ENCODE data around the gene THADA. TPM values are rescaled to one million over a fixed set of nuclear protein-coding genes. Genes with fewer than 3 reads are reported as not detected.

The THADA gene
- total RNA-seq, 1 donor from 2014 or later = 41.2 TPM

- Histone ChIP-seq H3K9me3 (no peaks in the 10 kb centered on the region), H3K4me1 (peaks cover 43% of the 10 kb centered on the region), H3K36me3 (no peaks in the 10 kb centered on the region), H3K27ac (peak overlapping the region; percentile 76), H3K4me3 (no peak overlapping the region), H3K27me3 (ENCODE audit: low read depth) (no peaks in the 10 kb centered on the region)
- intact Hi-C loops (cut with DNase I) = no loop called here
- TF ChIP-seq, protein P1, sequence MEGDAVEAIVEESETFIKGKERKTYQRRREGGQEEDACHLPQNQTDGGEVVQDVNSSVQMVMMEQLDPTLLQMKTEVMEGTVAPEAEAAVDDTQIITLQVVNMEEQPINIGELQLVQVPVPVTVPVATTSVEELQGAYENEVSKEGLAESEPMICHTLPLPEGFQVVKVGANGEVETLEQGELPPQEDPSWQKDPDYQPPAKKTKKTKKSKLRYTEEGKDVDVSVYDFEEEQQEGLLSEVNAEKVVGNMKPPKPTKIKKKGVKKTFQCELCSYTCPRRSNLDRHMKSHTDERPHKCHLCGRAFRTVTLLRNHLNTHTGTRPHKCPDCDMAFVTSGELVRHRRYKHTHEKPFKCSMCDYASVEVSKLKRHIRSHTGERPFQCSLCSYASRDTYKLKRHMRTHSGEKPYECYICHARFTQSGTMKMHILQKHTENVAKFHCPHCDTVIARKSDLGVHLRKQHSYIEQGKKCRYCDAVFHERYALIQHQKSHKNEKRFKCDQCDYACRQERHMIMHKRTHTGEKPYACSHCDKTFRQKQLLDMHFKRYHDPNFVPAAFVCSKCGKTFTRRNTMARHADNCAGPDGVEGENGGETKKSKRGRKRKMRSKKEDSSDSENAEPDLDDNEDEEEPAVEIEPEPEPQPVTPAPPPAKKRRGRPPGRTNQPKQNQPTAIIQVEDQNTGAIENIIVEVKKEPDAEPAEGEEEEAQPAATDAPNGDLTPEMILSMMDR (IDR thresholded peaks at IDR 0.05) = no peak
- DNase-seq (no peak), ATAC-seq (peak in 1 of 2 donors; percentile 20)
These were observed 262.7 kb downstream of the THADA start for GRCh38 chr2:43333101-43333655.

DNA sequence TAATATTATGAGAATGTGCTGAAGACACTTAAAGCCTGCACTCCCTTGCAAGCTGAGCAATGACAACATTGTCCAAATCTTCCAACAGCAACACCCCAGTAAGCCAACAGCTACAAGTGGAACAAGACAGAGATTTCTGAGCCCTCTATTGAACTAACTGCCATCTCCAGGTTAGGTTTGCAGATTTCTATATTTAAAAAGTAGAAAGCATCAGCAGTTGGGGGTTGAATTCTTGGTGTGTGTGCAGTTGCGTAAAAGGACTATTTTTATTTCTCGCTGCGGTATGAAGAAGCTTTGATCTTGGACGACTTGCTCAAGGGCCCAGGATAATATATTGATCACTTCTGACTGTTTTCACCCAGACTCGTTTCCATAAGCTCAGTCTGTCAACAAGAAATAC lies 263.2 kb downstream of the THADA start:
- DNase-seq = no peak
- H3K36me3 ChIP-seq = no peaks in the 10 kb centered on the region
- intact Hi-C loops (cut with DNase I) = no loop called here

DNA sequence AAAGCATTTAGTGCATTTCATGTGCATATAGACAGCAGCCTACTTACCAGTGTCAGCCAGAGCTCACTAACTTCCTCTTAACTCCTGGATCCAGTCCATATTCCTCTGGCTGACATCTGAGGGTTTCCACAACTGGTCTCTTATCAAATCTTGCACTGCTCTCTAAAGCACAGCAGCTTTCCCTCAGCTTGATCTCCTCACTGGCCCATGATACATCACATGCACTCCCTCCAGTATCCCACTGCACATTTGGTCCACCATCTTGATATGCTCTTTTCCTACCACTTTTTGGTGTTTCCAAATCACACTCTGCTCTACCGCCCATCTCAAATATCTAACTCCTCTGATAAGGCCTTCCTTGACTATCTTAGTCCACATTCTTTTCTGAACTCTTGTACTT lies 264.4 kb downstream of the THADA start:
- H3K27me3 ChIP-seq (ENCODE audit: low read depth) = no peaks in the 10 kb centered on the region
- ATAC-seq (peak; percentile 54 to 57), DNase-seq (no peak)
- peak overlapping the region; percentile 39 for H3K27ac ChIP-seq
- TF ChIP-seq, protein P1 (IDR thresholded peaks at IDR 0.05) = no peak
- H3K36me3 ChIP-seq = no peaks in the 10 kb centered on the region
- H3K4me1 ChIP-seq = peaks cover 41% of the 10 kb centered on the region
- H3K9me3 ChIP-seq = no peaks in the 10 kb centered on the region
- no peak overlapping the region for H3K4me3 ChIP-seq
- intact Hi-C loops (cut with DNase I) = no loop called here

More for the DNA sequence above, 263.2 kb downstream of the THADA start:
- Histone ChIP-seq H3K4me1 (peaks cover 43% of the 10 kb centered on the region), H3K27ac (peak overlapping the region; percentile 76), H3K4me3 (no peak overlapping the region), H3K27me3 (ENCODE audit: low read depth) (no peaks in the 10 kb centered on the region), H3K9me3 (no peaks in the 10 kb centered on the region)
- ATAC-seq = no peak
- TF ChIP-seq, protein P1 (IDR thresholded peaks at IDR 0.05) = no peak

GRCh38 chr2:43329637-43330036 lies 266.2 kb downstream of the THADA start:
- no peaks in the 10 kb centered on the region for H3K9me3 ChIP-seq
- TF ChIP-seq, protein P1 (IDR thresholded peaks at IDR 0.05) = no peak
- H3K4me3 ChIP-seq = no peak overlapping the region
- no peak for DNase-seq
- ATAC-seq = no peak
- no peaks in the 10 kb centered on the region for H3K27me3 ChIP-seq (ENCODE audit: low read depth)
- H3K27ac ChIP-seq = no peak overlapping the region
- peaks cover 46% of the 10 kb centered on the region for H3K4me1 ChIP-seq
- intact Hi-C loops (cut with DNase I) = no loop called here
- H3K36me3 ChIP-seq = no peaks in the 10 kb centered on the region

GRCh38 chr2:43328832-43329231 lies 267.0 kb downstream of the THADA start:
- H3K4me1 ChIP-seq = peaks cover 46% of the 10 kb centered on the region
- no peak overlapping the region for H3K4me3 ChIP-seq
- TF ChIP-seq, protein P1 (IDR thresholded peaks at IDR 0.05) = no peak
- DNase-seq (no peak), ATAC-seq (no peak)
- intact Hi-C loops (cut with DNase I) = no loop called here
- no peaks in the 10 kb centered on the region for H3K36me3 ChIP-seq
- no peak overlapping the region for H3K27ac ChIP-seq
- no peaks in the 10 kb centered on the region for H3K27me3 ChIP-seq (ENCODE audit: low read depth)
- H3K9me3 ChIP-seq = no peaks in the 10 kb centered on the region
